Measurements from ENCODE around the gene HGD.
"Not testable (repeated sequence)": the region's sequence is repeated elsewhere in the genome, so short reads cannot be mapped to it uniquely, and the experiment has no call there.

The HGD gene

GRCh38 chr3:120681018-120681417 is 1.0 kb downstream of the HGD start:
- DNase-seq (ENCODE audit: extremely low spot score): no peak
- TF ChIP-seq CTCF (IDR thresholded peaks at IDR 0.05; ENCODE audit: control extremely low read depth, extremely low read depth, low read depth, missing control alignments): no peak
- CTCF ChIA-PET: interaction anchor here (1.6 kb wide), 1 partner anchor 18 kb away, joined by 4 read pairs; no protein-coding TSS in a partner anchor
- POLR2A ChIA-PET: no interaction called here

- no peak for TF ChIP-seq CTCF (IDR thresholded peaks at IDR 0.05; ENCODE audit: control extremely low read depth, extremely low read depth, low read depth, missing control alignments)
- DNase-seq (ENCODE audit: extremely low spot score): no peak
- CTCF ChIA-PET: no interaction called here
- POLR2A ChIA-PET: no interaction called here
Observed at GRCh38 chr3:120680193-120680894, 1.7 kb downstream of the HGD start.

- DNase-seq (ENCODE audit: extremely low spot score): no peak
- POLR2A ChIA-PET: no interaction called here
- CTCF ChIA-PET: interaction anchor here (1.0 to 1.5 kb wide), 9 partner anchors 8 to 120 kb away, joined by 3 to 7 read pairs (median 4); no protein-coding TSS in a partner anchor
- TF ChIP-seq CTCF (IDR thresholded peaks at IDR 0.05; ENCODE audit: control extremely low read depth, extremely low read depth, low read depth, missing control alignments): no peak
Observed at GRCh38 chr3:120678984-120679383, 3.1 kb downstream of the HGD start.

GRCh38 chr3:120678331-120678947 is 3.6 kb downstream of the HGD start:
- no peak for TF ChIP-seq CTCF (IDR thresholded peaks at IDR 0.05; ENCODE audit: control extremely low read depth, extremely low read depth, low read depth, missing control alignments)
- ChIA-PET CTCF (interaction anchor here (1.0 to 1.5 kb wide), 9 partner anchors 9 to 120 kb away, joined by 3 to 7 read pairs (median 4); no protein-coding TSS in a partner anchor), POLR2A (no interaction called here)
- DNase-seq (ENCODE audit: extremely low spot score): peak; percentile 33

- DNase-seq (ENCODE audit: extremely low spot score); POLR2A ChIA-PET; CTCF ChIA-PET: not testable (repeated sequence)
Observed at GRCh38 chr3:120677193-120677592, 4.8 kb downstream of the HGD start.

- ChIA-PET CTCF (interaction anchor here (1.0 to 2.3 kb wide), 2 partner anchors 11 to 15 kb away, joined by 3 to 8 read pairs; no protein-coding TSS in a partner anchor), POLR2A (no interaction called here)
- TF ChIP-seq CTCF (IDR thresholded peaks at IDR 0.05; ENCODE audit: control extremely low read depth, extremely low read depth, low read depth, missing control alignments): no peak
- DNase-seq (ENCODE audit: extremely low spot score): no peak
Observed at GRCh38 chr3:120673116-120673515, 8.9 kb downstream of the HGD start.

- ChIA-PET POLR2A (no interaction called here), CTCF (no interaction called here)
- TF ChIP-seq CTCF (IDR thresholded peaks at IDR 0.05; ENCODE audit: control extremely low read depth, extremely low read depth, low read depth, missing control alignments): no peak
Observed at GRCh38 chr3:120670576-120670975, 11.5 kb downstream of the HGD start.

More at GRCh38 chr3:120670576-120670975, 11.5 kb downstream of the HGD start:
- no peak for DNase-seq (ENCODE audit: extremely low spot score)
